ENCODE measurements around the gene UBA52. TPM values are rescaled to one million over a fixed set of nuclear protein-coding genes. Genes with fewer than 3 reads are reported as not detected.

The UBA52 gene
- total and polyA plus RNA-seq, 2 of the 13 experiments (the other 11 are each of a cell fraction or from before 2014, with no cell fraction given), result 959 to 1,782 TPM

DNA sequence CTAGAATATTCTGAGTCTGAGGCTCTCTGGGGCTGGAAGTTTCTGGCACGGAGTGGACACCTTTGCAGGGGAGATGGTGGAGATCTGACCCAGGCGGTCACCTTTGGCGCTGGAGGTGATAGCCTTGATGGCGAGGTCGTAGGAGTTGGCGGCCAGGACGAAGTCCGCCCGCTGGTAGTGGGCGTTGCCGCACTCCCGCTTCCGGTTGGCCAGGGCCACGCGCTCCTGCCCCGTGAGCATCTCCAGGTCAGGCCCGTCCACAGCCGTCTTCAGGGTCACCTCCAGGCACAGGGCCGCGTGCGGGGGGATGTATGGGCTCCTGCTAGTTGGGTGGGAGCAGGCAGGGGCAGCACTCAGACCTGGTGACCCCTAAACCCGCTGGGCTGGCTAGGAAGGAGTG lies 33.5 kb upstream of the UBA52 start:
- ChIA-PET CTCF (ENCODE audit: low intra/inter-chr PET ratio, low total read pairs) (no interaction called here), POLR2A (no interaction called here)
- Histone ChIP-seq H3K36me3 (replicated peaks in 1 of 2; ENCODE audit: control insufficient read depth in 1 of 2, insufficient read depth in 2 of 2, low read length in 2 of 2) (peaks cover 5 to 26% of the 10 kb centered on the region in 2 experiments), H3K27me3 (ENCODE audit: control insufficient read depth in 1 of 2, insufficient read depth in 2 of 2, low read length in 2 of 2) (no peaks in the 10 kb centered on the region; a peak in 1 of 5 replicates), H3K27ac (ENCODE audit: extremely low read length, insufficient read depth, low read length) (no peak overlapping the region), H4K20me1 (ENCODE audit: insufficient read depth, low read length) (no peaks in the 10 kb centered on the region), H3K4me3 (replicated peaks in 1 of 3; ENCODE audit: insufficient read depth in 1 of 3, low read depth in 2 of 3, low read length in 3 of 3) (no peak overlapping the region), H3K9ac (ENCODE audit: insufficient read depth, low read depth, low read length) (no peak overlapping the region), H3K4me1 (ENCODE audit: insufficient read depth, low read length) (peaks cover 10% of the 10 kb centered on the region; the same call in 1 of the 2 replicates), H2AFZ (ENCODE audit: low read length) (no peak overlapping the region), H3K9me3 (ENCODE audit: low read length) (no peaks in the 10 kb centered on the region), H3K79me2 (ENCODE audit: insufficient read depth, low read length) (peaks cover 9% of the 10 kb centered on the region), H3K4me2 (ENCODE audit: low read depth, low read length) (no peak overlapping the region)
- in situ Hi-C loops (cut with HindIII; ENCODE audit: extremely low pct_ligation_motif_present, low pct_unique_long_range_greater_than_20kb), result no loop called here
- no TSS peak for BruUV-seq (replicated peaks)
- intact Hi-C loops (cut with micrococcal nuclease; ENCODE audit: unreplicated experiment), result no loop called here
- no peak for DNase-seq (ENCODE audit: low spot score)
- FAIRE-seq, result no peak
- WGBS (ENCODE audit: low lambda C conversion rate), result 94% methylated on average over 7 of the region's 22 CpGs
- ATAC-seq, result peak; percentile 21; the same call in 1 of the 3 replicates
- TF ChIP-seq NFYC (CRISPR knock-in tag; IDR thresholded peaks at IDR 0.05), result no peak
- TF ChIP-seq SIX4 (CRISPR knock-in tag; IDR thresholded peaks at IDR 0.05), result no peak
- TF ChIP-seq NFRKB (IDR thresholded peaks at IDR 0.05), result no peak
- TF ChIP-seq, protein P1, sequence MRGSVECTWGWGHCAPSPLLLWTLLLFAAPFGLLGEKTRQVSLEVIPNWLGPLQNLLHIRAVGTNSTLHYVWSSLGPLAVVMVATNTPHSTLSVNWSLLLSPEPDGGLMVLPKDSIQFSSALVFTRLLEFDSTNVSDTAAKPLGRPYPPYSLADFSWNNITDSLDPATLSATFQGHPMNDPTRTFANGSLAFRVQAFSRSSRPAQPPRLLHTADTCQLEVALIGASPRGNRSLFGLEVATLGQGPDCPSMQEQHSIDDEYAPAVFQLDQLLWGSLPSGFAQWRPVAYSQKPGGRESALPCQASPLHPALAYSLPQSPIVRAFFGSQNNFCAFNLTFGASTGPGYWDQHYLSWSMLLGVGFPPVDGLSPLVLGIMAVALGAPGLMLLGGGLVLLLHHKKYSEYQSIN (CRISPR knock-in tag; IDR thresholded peaks at IDR 0.05; ENCODE audit: borderline replicate concordance), result no peak
- TF ChIP-seq CCAR2 (optimal IDR thresholded peaks at IDR 0.05; ENCODE audit: low read depth, low read length), result no peak
- TF ChIP-seq, protein P2, sequence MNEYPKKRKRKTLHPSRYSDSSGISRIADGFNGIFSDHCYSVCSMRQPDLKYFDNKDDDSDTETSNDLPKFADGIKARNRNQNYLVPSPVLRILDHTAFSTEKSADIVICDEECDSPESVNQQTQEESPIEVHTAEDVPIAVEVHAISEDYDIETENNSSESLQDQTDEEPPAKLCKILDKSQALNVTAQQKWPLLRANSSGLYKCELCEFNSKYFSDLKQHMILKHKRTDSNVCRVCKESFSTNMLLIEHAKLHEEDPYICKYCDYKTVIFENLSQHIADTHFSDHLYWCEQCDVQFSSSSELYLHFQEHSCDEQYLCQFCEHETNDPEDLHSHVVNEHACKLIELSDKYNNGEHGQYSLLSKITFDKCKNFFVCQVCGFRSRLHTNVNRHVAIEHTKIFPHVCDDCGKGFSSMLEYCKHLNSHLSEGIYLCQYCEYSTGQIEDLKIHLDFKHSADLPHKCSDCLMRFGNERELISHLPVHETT (CRISPR knock-in tag; conservative IDR thresholded peaks at IDR 0.05), result no peak
- TF ChIP-seq TEAD3 (CRISPR knock-in tag; optimal IDR thresholded peaks at IDR 0.05; ENCODE audit: borderline replicate concordance), result no peak
- TF ChIP-seq RBFOX2 (IDR thresholded peaks at IDR 0.05; ENCODE audit: low read depth, low read length), result peak; percentile 55
- TF ChIP-seq PAX8 (CRISPR knock-in tag; IDR thresholded peaks at IDR 0.05; ENCODE audit: borderline replicate concordance), result no peak
- TF ChIP-seq ZSCAN21 (CRISPR knock-in tag; IDR thresholded peaks at IDR 0.05; ENCODE audit: borderline replicate concordance), result no peak
- TF ChIP-seq, protein P3, sequence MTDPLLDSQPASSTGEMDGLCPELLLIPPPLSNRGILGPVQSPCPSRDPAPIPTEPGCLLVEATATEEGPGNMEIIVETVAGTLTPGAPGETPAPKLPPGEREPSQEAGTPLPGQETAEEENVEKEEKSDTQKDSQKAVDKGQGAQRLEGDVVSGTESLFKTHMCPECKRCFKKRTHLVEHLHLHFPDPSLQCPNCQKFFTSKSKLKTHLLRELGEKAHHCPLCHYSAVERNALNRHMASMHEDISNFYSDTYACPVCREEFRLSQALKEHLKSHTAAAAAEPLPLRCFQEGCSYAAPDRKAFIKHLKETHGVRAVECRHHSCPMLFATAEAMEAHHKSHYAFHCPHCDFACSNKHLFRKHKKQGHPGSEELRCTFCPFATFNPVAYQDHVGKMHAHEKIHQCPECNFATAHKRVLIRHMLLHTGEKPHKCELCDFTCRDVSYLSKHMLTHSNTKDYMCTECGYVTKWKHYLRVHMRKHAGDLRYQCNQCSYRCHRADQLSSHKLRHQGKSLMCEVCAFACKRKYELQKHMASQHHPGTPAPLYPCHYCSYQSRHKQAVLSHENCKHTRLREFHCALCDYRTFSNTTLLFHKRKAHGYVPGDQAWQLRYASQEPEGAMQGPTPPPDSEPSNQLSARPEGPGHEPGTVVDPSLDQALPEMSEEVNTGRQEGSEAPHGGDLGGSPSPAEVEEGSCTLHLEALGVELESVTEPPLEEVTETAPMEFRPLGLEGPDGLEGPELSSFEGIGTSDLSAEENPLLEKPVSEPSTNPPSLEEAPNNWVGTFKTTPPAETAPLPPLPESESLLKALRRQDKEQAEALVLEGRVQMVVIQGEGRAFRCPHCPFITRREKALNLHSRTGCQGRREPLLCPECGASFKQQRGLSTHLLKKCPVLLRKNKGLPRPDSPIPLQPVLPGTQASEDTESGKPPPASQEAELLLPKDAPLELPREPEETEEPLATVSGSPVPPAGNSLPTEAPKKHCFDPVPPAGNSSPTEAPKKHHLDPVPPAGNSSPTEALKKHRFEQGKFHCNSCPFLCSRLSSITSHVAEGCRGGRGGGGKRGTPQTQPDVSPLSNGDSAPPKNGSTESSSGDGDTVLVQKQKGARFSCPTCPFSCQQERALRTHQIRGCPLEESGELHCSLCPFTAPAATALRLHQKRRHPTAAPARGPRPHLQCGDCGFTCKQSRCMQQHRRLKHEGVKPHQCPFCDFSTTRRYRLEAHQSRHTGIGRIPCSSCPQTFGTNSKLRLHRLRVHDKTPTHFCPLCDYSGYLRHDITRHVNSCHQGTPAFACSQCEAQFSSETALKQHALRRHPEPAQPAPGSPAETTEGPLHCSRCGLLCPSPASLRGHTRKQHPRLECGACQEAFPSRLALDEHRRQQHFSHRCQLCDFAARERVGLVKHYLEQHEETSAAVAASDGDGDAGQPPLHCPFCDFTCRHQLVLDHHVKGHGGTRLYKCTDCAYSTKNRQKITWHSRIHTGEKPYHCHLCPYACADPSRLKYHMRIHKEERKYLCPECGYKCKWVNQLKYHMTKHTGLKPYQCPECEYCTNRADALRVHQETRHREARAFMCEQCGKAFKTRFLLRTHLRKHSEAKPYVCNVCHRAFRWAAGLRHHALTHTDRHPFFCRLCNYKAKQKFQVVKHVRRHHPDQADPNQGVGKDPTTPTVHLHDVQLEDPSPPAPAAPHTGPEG (CRISPR knock-in tag; IDR thresholded peaks at IDR 0.05), result no peak
- TF ChIP-seq, protein P4, sequence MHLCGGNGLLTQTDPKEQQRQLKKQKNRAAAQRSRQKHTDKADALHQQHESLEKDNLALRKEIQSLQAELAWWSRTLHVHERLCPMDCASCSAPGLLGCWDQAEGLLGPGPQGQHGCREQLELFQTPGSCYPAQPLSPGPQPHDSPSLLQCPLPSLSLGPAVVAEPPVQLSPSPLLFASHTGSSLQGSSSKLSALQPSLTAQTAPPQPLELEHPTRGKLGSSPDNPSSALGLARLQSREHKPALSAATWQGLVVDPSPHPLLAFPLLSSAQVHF (CRISPR knock-in tag; IDR thresholded peaks at IDR 0.05), result no peak
- no peak for TF ChIP-seq ZNF839 (CRISPR knock-in tag; IDR thresholded peaks at IDR 0.05; ENCODE audit: borderline replicate concordance)
